ENCODE measurements around the gene LYRM4.
A peak's percentile ranks its signal among the peaks of the same experiment; 100 is the strongest.
"Not testable (repeated sequence)": the region's sequence is repeated elsewhere in the genome, so short reads cannot be mapped to it uniquely, and the experiment has no call there.

LYRM4 gene

DNA sequence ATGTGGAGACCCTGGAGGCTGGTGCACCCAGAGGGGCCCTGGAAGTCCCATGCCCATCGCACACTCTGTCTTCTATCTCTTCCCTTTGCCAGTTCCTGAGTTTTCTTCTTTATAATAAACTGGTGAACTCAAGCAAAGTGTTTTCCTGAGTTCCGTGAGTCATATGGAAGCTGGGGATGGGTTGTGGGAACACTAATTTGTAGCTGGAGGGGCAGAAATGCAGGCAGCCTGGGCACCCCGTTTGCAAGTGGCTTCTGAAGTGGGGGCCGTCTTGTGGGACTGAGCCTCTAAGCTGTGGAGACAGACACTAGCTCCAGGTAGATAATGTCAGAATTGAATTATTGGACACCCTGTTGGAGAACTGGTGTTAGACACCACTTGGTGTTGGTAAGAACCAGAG, 178.8 kb downstream of the LYRM4 start:
- peak; percentile 11 for DNase-seq (ENCODE audit: low read depth, low spot score)

DNA sequence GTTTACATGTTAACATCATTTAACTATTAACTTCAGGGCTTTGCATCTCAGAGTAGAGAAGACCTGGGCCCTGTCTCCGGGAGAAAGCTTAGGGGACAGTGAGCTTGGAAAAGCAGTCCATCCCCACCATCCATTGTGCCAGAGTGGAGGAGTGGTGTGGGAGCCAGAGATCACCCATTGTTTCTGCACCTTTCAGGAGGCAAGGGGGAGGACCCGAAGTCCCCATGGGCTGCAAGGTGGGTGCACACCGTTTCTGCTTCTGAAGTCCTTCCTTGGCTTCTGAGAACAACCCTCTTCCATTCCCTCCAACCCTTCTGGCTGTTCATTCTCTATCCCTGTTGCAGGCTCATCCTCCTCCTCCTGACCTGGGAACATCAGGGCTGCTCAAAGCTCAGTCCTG, 179.6 kb downstream of the LYRM4 start:
- DNase-seq (ENCODE audit: low read depth, low spot score): no peak

DNA sequence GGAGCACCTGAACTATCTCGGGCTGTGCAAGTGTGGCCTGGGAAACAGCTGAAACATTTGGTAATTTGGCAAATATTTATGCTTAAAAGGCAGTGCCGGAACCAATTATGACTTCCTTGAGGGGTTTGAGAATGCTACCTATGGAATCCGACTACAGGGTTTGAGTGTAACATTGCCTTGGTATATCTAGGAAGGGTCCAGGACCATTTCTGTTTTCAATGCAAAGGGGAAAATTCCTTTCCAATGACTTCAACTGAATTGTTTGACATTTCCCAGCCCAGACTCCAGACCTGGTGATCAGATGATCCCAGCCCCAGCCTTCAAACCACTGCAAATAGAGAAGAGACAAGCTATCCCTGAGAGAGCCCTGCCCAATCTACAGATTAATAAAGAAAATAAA, 180.2 kb downstream of the LYRM4 start:
- DNase-seq (ENCODE audit: low read depth, low spot score): no peak

DNA sequence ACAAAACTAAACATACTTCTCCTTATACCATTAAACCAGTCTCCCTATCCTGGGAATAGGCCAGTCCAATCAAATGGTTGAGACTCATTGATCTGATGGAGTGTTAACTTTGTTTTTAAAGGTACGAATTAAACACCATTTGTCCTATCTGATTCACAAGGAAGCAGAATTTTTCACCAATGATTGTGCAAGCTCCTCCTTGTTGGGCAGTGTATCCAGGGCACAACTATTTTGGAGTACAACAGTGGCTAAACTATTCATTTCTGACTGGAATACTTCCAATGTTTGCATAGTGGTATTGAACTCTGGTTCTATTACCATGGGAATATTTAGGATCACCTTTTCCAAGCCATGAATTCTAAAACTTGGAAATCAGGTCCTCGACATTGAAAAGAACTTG, 181.1 kb downstream of the LYRM4 start:
- DNase-seq (ENCODE audit: low read depth, low spot score): no peak

DNA sequence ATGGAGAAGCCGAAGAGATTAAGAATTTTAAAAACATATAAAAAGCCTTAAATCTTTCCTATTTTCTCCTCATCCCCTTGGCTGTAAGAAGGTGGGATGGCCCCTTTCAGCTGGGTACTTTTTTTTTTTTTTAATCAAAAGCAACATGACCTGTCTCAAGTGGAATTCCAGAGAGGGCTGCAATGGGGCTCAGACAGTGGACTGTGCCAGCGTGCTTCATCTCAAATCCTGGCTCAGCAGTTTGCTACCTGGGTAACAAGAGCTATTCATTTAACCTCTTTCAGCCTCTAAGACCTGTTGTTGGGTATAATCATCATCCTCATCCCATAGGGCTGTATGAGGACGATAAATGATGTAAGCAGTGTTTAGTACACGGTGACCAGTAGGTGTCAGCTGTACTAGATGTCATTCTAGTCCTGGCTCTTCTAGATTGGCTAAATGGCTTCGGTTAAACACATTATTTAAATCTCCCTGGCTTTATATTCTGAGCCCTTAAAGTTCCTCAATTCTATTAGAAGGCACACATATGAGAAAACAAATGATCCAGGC, 182.6 kb downstream of the LYRM4 start:
- no peak for DNase-seq (ENCODE audit: low read depth, low spot score)

DNA sequence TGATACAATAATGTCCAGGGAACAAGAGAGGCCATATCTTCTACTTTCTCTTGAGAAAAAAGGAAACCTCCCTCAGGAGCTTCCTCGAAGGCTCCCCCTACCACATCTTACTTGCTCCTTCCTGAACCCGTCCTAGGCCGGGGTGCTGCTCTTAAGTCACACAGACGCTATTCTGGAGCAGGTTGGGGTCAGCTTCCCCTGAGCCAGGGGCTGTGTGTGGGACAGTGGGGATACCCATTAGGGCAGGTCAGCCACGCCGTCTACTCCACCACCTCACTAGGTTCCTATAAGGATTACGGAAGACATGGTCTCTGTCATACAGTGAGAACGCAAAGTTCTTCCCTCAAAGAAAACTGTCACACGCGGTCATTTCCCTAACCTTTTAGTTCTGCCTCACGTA, 183.8 kb downstream of the LYRM4 start:
- no peak for DNase-seq (ENCODE audit: low read depth, low spot score)

DNA sequence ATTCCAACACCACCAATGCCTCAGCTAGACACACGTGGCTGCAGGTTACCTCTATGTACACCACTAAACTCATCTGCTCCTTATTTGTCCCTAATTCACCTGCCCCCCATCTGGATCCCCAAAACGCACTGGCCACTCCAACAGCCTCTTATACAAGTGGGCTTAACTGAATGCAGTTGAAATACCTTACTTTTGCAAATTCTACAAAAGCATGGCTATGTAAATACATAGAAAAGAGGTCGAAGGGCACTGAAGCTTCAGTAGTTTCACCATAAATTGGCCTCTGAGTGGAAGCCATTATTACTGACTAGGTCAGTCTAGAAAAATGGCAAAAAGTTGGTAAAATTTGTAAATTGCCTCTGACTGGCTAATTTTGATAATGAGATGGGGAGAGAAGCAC, 186.8 kb downstream of the LYRM4 start:
- DNase-seq (ENCODE audit: low read depth, low spot score): no peak

DNA sequence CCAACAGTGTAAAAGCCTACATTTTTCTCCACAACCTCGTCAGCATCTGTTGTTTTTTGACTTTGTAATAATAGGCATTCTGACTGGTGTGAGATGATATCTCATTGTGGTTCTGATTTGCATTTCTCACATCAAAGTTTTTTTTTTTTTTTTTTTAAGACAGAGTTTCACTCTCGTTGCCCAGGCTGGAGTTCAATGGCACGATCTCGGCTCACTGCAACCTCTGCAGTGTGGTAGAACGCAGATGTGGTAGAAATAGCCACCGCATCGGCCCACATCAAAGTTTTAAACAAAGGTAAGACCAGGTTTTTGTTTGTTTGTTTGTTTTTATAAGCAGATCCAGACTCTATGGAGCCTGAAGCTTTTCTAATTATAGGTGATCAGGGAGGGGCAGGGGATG, 188.3 kb downstream of the LYRM4 start:
- no peak for DNase-seq (ENCODE audit: low read depth, low spot score)

DNA sequence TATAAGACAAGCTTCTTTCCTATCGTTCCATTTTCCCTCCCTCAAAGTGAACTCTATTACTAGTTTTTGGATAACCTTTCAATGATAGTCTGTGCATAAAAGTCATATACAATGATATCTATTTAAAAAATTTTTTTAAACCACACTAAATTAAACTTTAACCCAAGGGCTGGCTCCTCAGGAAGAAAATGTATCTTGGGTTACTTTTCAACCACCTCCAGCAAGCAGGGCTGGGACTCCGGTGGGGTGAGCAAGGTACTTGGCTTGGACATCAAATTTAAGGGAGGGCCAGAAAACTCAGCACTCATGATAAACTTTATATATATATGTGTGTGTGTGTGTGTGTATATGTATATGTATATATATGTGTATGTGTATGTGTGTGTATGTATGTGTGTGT, 189.5 kb downstream of the LYRM4 start:
- no peak for DNase-seq (ENCODE audit: low read depth, low spot score)

DNA sequence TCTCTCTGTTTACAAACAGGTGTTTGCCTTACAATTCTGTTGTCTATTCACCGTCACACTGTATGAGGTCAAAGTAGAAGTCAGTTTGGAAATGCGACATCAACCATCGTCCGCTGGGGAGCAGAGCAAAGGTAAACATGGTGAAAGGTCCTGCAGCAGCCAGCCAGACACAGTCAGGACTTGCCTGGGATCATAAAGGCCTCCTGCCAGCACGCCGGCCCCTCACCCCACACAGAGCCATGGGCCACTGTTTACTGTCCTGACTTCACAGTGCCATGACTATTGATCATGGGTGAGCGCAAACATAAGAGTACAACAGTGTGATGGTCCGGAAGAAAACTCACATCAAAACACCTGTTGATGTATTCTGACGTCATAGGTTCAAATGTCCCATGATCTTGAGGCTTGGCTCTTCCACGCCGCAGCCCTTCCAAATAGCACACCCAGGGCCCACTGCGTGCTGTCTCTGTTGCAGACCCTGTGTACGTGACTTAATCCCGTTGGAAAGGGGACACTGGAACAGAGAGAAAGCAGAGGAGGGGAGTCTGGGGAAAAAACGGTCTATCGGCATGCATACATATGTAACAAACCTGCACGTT, 192.5 kb downstream of the LYRM4 start:
- DNase-seq (ENCODE audit: low read depth, low spot score): no peak

DNA sequence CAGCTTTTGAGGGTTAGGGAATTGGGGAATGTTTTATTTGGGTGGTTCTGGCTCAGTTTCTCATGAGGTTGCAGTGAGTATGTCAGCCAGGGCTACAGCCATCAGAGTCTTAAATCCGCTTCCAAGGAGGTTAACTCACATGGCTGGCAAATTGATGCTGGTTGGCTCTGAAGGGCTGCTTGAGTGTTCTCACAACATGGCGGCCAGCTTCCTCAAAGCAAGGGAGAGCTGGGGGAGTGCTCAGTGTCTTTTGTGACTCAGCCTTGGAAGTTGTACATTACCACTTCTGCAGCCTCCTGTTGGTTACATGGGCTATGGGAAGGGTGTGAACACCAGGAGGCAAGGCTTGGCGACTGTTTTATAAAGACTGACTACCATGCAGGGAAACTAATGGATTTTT, 193.4 kb downstream of the LYRM4 start:
- no peak for DNase-seq (ENCODE audit: low read depth, low spot score)

DNA sequence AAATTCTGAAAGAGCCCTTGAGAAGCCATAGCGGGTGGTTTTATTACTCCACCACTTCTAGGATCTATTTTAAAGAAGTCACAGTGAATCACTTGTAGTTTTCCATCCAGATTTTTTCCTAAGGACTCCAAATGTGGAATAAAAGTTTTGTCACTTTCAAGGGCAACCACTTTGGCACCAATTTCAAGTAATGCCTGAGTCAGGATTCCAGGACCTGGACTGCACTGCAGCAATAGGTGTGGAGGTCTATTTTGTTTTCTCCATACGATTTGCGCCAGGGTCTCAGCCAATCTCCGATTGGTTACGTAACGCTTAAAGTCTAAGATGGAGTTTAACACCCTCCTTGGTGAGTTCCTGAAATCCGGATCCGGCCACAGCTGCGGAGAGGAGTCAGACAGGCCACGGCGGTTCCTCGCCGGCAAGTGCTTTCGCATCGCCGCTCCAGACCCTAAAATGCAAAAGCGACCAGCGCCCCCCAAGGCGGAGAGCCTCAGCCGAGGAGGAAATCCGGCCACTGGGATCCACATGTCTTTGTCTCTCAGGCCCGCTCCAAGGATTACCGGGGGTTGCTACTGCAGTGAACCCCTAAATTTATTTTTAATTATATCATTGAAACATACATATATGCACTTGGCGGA, 194.2 kb downstream of the LYRM4 start:
- DNase-seq (ENCODE audit: low read depth, low spot score): no peak

DNA sequence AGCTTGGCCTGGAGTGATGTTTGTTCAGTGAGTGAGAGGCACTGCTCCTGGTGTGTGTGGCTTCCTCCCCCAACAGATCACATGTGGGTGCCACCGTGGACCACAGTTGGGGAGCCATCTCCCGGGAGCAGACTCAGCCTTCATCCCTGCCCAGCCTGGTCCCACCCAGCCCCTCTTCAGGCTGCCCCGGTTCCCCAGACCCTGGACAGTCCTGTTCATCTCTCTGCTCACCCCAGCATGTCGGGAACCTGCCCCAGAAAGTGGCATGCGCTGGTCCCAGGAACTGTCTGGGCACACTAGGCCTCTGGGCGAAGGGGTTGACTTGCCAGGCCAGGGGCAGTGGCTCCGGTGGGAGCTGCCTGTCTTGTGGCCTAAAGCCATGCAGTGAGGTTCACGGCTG, 197.1 kb downstream of the LYRM4 start:
- DNase-seq (ENCODE audit: low read depth, low spot score): no peak

DNA sequence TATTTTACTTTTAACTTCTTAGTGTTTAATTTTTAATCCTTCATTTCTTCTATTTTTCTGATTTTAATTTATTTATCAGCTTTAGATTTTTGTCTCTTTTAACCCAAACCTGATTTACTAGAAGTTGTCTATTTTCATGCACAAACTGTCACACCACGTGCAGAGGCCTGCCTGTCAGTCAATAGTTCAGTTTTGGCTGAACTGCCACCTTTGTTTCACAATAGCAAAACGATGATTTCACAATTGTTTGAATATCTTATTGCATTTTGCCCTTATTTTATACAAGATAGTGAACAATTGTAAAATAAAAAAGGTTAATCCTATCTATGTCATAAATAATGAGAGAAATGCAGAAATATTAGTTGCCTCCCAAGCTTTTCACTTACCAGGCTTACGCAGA, 199.6 kb downstream of the LYRM4 start:
- no peak for DNase-seq (ENCODE audit: low read depth, low spot score)

DNA sequence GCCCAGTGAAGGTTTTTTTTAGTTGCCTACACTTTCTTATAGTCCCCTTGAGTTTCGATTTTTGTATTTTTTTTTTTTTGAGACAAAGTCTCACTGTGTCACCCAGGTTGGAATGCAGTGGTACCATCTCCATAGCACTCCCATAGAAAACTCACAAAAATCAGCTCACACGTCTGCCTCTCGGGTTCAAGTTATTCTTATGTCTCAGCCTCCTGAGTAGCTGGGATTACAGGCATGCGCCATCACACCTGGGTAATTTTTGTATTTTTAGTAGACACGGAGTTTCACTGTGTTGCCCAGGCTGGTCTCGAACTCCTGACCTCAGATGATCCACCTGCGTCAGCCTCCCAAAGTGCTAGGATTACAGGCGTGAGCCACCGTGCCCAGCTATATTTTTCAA, 200.3 kb downstream of the LYRM4 start:
- not testable (repeated sequence) for DNase-seq (ENCODE audit: low read depth, low spot score)

DNA sequence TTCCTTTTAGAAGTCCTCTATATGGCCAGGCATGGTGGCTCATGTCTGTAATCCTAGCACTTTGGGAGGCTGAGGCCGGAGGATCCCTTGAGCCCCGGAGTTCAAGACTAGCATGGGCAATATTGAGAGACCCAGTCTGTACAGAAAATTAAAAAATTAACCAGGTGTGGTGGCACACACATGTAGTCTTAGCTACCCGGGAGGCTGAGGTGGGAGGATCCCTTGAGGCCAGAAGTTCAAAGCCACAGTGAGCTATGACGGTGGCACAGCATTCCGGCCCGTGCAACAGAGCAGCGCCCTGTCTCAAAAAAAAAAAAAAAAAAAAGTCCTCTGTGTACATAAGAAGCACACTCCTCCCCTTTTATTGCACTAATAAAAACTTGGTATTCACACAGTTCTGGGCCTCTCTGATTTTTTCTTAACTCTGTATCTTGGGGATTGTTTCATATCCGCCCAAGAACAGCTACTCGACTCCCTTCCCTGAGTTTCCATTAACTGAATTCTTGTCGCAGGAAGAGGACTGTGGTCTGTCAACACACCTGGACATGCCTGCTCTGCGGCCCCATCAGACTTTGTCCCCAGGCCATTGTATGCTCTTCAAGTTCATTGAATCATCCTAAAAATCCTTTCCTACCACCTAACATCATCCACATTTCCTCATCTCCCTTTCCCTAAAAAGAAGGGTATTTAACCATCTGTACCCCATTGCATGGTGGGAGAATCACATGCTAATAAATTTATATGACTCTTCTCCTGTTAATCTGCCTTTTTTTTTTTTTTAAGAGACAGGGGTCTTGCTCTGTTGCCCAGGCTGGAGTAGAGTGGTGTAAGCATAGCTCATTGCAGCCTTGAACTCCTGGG, 201.5 kb downstream of the LYRM4 start:
- no peak for DNase-seq (ENCODE audit: low read depth, low spot score)
